Osteocyte (in vitro differentiated cells): ENCODE data around the gene FBXO28. TPM values are rescaled to one million over a fixed set of nuclear protein-coding genes. Genes with fewer than 3 reads are reported as not detected.

Experiments used
- DNase-seq: peaks from one replicate; pipeline ENCODE4 v3.0.0; 2021; ENCODE audit warnings: mixed read lengths; ENCODE audit not compliant: unreplicated experiment; ENCODE audit errors: extremely low spot score
- H3K27ac Mint-ChIP-seq: one replicate; pipeline ENCODE4 v1.8.0; 2021; ENCODE audit warnings: mild to moderate bottlenecking, mixed read lengths; ENCODE audit not compliant: unreplicated experiment
- H3K27me3 Mint-ChIP-seq: one replicate; pipeline ENCODE4 v1.8.0; 2021; ENCODE audit warnings: mixed read lengths; ENCODE audit not compliant: unreplicated experiment
- H3K36me3 Mint-ChIP-seq: one replicate; pipeline ENCODE4 v1.8.0; 2021; ENCODE audit warnings: mixed read lengths; ENCODE audit not compliant: unreplicated experiment
- H3K4me1 Mint-ChIP-seq: one replicate; pipeline ENCODE4 v1.8.0; 2021; ENCODE audit warnings: mixed read lengths; ENCODE audit not compliant: unreplicated experiment
- H3K4me3 Mint-ChIP-seq: one replicate; pipeline ENCODE4 v1.8.0; 2021; ENCODE audit warnings: mild to moderate bottlenecking, moderate library complexity, mixed read lengths; ENCODE audit not compliant: unreplicated experiment
- H3K9me3 Mint-ChIP-seq: one replicate; pipeline ENCODE4 v1.8.0; 2021; ENCODE audit warnings: mixed read lengths; ENCODE audit not compliant: unreplicated experiment
- total RNA-seq: library from RNA; stranded (reverse); gene quantifications from 2 replicates; pipeline ENCODE4 v1.2.1, GENCODE V29; 2021
- TF ChIP-seq, protein P1 (sequence below): fragments of 200-600 bp; sonication (generic); IDR thresholded peaks from 2 replicates; pipeline ENCODE4 v1.5.0; 2021; ENCODE audit warnings: antibody characterized with exemption, mild to moderate bottlenecking, moderate library complexity

The FBXO28 gene
- total RNA-seq, 1 donor from 2014 or later, result 28.1 TPM

DNA sequence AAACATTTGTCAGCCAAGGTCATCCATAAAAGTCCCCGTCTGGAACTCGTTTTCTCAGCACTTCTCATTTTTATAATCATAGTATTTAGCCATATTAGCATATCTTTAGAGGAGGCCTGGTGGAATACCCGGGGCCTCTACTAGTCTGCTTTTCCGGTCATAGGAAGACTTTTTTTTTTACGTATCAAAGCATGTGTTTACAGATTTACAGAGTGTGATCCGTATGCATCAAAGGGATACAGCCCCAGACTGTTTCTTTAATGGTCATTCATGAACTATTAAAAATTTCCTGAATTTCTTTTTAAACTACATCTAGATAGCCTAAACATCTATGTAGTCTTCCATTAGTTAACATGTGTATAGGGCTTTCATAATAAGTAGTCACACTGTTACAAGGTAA, 45.6 kb downstream of the FBXO28 start:
- no peaks in the 10 kb centered on the region for H3K9me3 Mint-ChIP-seq
- H3K27ac Mint-ChIP-seq, result no peak overlapping the region
- DNase-seq, result no peak
- peaks cover under 1% of the 10 kb centered on the region for H3K4me1 Mint-ChIP-seq
- TF ChIP-seq, protein P1, sequence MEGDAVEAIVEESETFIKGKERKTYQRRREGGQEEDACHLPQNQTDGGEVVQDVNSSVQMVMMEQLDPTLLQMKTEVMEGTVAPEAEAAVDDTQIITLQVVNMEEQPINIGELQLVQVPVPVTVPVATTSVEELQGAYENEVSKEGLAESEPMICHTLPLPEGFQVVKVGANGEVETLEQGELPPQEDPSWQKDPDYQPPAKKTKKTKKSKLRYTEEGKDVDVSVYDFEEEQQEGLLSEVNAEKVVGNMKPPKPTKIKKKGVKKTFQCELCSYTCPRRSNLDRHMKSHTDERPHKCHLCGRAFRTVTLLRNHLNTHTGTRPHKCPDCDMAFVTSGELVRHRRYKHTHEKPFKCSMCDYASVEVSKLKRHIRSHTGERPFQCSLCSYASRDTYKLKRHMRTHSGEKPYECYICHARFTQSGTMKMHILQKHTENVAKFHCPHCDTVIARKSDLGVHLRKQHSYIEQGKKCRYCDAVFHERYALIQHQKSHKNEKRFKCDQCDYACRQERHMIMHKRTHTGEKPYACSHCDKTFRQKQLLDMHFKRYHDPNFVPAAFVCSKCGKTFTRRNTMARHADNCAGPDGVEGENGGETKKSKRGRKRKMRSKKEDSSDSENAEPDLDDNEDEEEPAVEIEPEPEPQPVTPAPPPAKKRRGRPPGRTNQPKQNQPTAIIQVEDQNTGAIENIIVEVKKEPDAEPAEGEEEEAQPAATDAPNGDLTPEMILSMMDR, result no peak
- H3K4me3 Mint-ChIP-seq, result no peak overlapping the region
- peaks cover 24% of the 10 kb centered on the region for H3K36me3 Mint-ChIP-seq
- H3K27me3 Mint-ChIP-seq, result no peaks in the 10 kb centered on the region

GRCh38 chr1:224160171-224160682, 46.3 kb downstream of the FBXO28 start:
- Mint-ChIP-seq H3K4me3 (no peak overlapping the region), H3K4me1 (peaks cover 3% of the 10 kb centered on the region)

DNA sequence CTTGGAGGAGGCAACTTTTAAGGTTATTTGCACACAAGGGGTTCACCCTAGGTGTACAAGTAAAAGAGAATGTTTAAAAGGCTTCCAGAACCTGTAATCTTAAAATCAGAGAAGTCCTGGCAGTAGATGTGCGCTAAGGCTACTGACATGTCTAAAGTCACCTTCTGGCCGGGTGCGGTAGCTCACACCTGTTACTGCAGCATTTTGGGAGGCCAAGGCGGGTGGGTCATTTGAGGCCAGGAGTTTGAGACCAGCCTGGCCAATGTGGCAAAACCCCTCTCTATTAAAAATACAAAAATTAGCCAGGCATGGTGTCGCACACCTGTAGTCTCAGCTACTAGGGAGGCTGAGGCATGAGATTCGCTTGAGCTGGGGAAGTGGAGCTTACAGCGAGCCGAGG, 48.9 kb downstream of the FBXO28 start:
- H3K4me3 Mint-ChIP-seq, result no peak overlapping the region
- H3K4me1 Mint-ChIP-seq, result peaks cover 3% of the 10 kb centered on the region
- H3K27me3 Mint-ChIP-seq, result no peaks in the 10 kb centered on the region
- TF ChIP-seq, protein P1, result no peak
- DNase-seq, result peak; percentile 25
- no peaks in the 10 kb centered on the region for H3K9me3 Mint-ChIP-seq
- no peak overlapping the region for H3K27ac Mint-ChIP-seq
- H3K36me3 Mint-ChIP-seq, result peaks cover 11% of the 10 kb centered on the region

More at GRCh38 chr1:224160171-224160682, 46.3 kb downstream of the FBXO28 start:
- TF ChIP-seq, protein P1, result no peak
- H3K27ac Mint-ChIP-seq, result no peak overlapping the region
- H3K27me3 Mint-ChIP-seq, result no peaks in the 10 kb centered on the region
- DNase-seq, result peak; percentile 21
- H3K36me3 Mint-ChIP-seq, result peaks cover 24% of the 10 kb centered on the region
- H3K9me3 Mint-ChIP-seq, result no peaks in the 10 kb centered on the region

- Mint-ChIP-seq H3K4me1 (peaks cover 3% of the 10 kb centered on the region), H3K9me3 (no peaks in the 10 kb centered on the region), H3K27ac (no peak overlapping the region), H3K36me3 (peaks cover 8% of the 10 kb centered on the region), H3K27me3 (no peaks in the 10 kb centered on the region), H3K4me3 (no peak overlapping the region)
- no peak for DNase-seq
- TF ChIP-seq, protein P1, result no peak
These were observed 49.4 kb downstream of the FBXO28 start for GRCh38 chr1:224163311-224163710.

DNA sequence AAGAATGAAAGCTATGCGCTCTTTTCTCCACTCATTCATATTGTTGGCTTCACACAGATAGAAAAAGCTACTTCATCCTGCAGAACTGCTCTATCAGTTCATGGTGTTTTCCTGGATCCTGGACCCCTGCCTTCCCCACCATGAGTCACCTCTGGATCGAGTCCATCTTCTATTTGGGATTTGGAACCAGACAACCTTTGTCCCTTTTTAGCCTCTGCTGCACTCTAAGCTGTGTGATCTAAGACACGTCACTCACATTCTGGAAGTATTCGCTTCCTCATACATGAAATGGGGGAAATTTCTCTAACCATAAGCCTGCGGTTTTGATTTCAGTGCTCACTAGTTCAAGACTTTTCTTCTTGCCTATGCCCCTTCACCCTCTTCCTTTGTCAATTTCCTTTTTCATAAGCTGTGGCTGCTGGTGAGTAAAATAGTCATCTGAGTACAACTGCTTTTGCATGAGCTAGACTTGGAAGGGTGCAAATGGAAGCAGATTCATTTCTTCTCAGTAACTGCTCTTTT, 55.0 kb downstream of the FBXO28 start:
- DNase-seq, result peak; percentile 23
- no peaks in the 10 kb centered on the region for H3K36me3 Mint-ChIP-seq
- TF ChIP-seq, protein P1, result no peak

More for the DNA sequence above, 55.0 kb downstream of the FBXO28 start:
- H3K27me3 Mint-ChIP-seq, result no peaks in the 10 kb centered on the region
- H3K4me3 Mint-ChIP-seq, result no peak overlapping the region
- H3K9me3 Mint-ChIP-seq, result no peaks in the 10 kb centered on the region
- H3K4me1 Mint-ChIP-seq, result peaks cover 30% of the 10 kb centered on the region
- H3K27ac Mint-ChIP-seq, result peak overlapping the region; percentile 37
